Retinal pigment epithelial cell (primary cell): Measurements from ENCODE around the gene UBE2I.

Experiments used
- DNase-seq: peaks from one replicate; pipeline ENCODE4 v3.0.0-alpha.2; 2010; ENCODE audit warnings: low read depth
- H3K4me3 ChIP-seq: 2 replicates; pipeline ENCODE4 v1.5.1; 2011; ENCODE audit warnings: mild to moderate bottlenecking, low read length, control low read depth, moderate library complexity
- CTCF ChIP-seq: conservative IDR thresholded peaks from 2 replicates; pipeline ENCODE4 v1.5.1; 2011; ENCODE audit warnings: low read depth, low read length, control low read depth, inconsistent platforms

Gene UBE2I

GRCh38 chr16:1301562-1301961 is 7.9 kb upstream of the UBE2I start:
- no peak for DNase-seq
- TF ChIP-seq CTCF: no peak
- H3K4me3 ChIP-seq: no peak overlapping the region

- no peak for TF ChIP-seq CTCF
- H3K4me3 ChIP-seq: no peak overlapping the region
- DNase-seq: no peak
Measured at GRCh38 chr16:1305823-1306222, 3.6 kb upstream of the UBE2I start.

GRCh38 chr16:1306334-1306733 is 3.1 kb upstream of the UBE2I start:
- TF ChIP-seq CTCF: no peak
- H3K4me3 ChIP-seq: no peak overlapping the region
- no peak for DNase-seq

- no peak for TF ChIP-seq CTCF
- DNase-seq: no peak
- peak overlapping the region; percentile 67 for H3K4me3 ChIP-seq
Measured at GRCh38 chr16:1308036-1308976, 1.1 kb upstream of the UBE2I start.

- no peak for TF ChIP-seq CTCF
- peak overlapping the region; percentile 90 for H3K4me3 ChIP-seq
- DNase-seq: no peak
Measured at GRCh38 chr16:1309888-1310831, 724 bp downstream of the UBE2I start.

- peak overlapping the region; percentile 90 for H3K4me3 ChIP-seq
- TF ChIP-seq CTCF: no peak
- DNase-seq: no peak
Measured at GRCh38 chr16:1310832-1311200, 1.4 kb downstream of the UBE2I start.
